ENCODE measurements around the gene KRT80. TPM values are rescaled to one million over a fixed set of nuclear protein-coding genes. Genes with fewer than 3 reads are reported as not detected.

The KRT80 gene
- total and polyA plus RNA-seq, 2 of the 13 experiments (the other 11 are each of a cell fraction or from before 2014, with no cell fraction given), result 0.27 to 0.53 TPM

GRCh38 chr12:52119398-52120254 is 72.2 kb downstream of the KRT80 start (continued):
- TF ChIP-seq, protein P1, sequence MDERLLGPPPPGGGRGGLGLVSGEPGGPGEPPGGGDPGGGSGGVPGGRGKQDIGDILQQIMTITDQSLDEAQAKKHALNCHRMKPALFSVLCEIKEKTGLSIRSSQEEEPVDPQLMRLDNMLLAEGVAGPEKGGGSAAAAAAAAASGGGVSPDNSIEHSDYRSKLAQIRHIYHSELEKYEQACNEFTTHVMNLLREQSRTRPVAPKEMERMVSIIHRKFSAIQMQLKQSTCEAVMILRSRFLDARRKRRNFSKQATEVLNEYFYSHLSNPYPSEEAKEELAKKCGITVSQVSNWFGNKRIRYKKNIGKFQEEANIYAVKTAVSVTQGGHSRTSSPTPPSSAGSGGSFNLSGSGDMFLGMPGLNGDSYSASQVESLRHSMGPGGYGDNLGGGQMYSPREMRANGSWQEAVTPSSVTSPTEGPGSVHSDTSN (CRISPR knock-in tag; IDR thresholded peaks at IDR 0.05), result no peak
- TF ChIP-seq, protein P2, sequence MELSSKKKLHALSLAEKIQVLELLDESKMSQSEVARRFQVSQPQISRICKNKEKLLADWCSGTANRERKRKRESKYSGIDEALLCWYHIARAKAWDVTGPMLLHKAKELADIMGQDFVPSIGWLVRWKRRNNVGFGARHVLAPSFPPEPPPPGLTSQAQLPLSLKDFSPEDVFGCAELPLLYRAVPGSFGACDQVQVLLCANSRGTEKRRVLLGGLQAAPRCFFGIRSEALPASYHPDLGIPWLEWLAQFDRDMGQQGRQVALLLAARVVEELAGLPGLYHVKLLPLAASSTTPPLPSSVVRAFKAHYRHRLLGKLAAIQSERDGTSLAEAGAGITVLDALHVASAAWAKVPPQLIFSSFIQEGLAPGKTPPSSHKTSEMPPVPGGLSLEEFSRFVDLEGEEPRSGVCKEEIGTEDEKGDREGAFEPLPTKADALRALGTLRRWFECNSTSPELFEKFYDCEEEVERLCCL (CRISPR knock-in tag; IDR thresholded peaks at IDR 0.05; ENCODE audit: borderline replicate concordance), result no peak
- TF ChIP-seq ZNF383 (CRISPR knock-in tag; IDR thresholded peaks at IDR 0.05; ENCODE audit: borderline replicate concordance) (no peak), REL (CRISPR knock-in tag; conservative IDR thresholded peaks at IDR 0.05) (no peak), ZNF687 (CRISPR knock-in tag; IDR thresholded peaks at IDR 0.05) (peak; percentile 89), ZNF414 (CRISPR knock-in tag; IDR thresholded peaks at IDR 0.05) (no peak), ATF7 (IDR thresholded peaks at IDR 0.05) (no peak), ATF7 (CRISPR knock-in tag; IDR thresholded peaks at IDR 0.05) (no peak; the same call in 1 of the 2 replicates), CHCHD3 (CRISPR knock-in tag; IDR thresholded peaks at IDR 0.05) (no peak), CC2D1A (CRISPR knock-in tag; IDR thresholded peaks at IDR 0.05) (no peak), RBM39 (IDR thresholded peaks at IDR 0.05; ENCODE audit: low read depth, low read length, poor library complexity, severe bottlenecking) (no peak), NKX3-1 (CRISPR knock-in tag; IDR thresholded peaks at IDR 0.05) (no peak), ZNF790 (CRISPR knock-in tag; IDR thresholded peaks at IDR 0.05; ENCODE audit: borderline replicate concordance) (peak; percentile 35; the same call in 1 of the 2 replicates), ZFAT (CRISPR knock-in tag; conservative IDR thresholded peaks at IDR 0.05) (no peak), ATF1 (CRISPR knock-in tag; IDR thresholded peaks at IDR 0.05) (no peak), NCOA2 (CRISPR knock-in tag; IDR thresholded peaks at IDR 0.05) (peak; percentile 53; the same call in 1 of the 2 replicates), FOXA1 (IDR thresholded peaks at IDR 0.05) (0 out of 2 replicates have a peak, but pooled peaks have one; percentile 43), FOXA1 (CRISPR knock-in tag; IDR thresholded peaks at IDR 0.05) (peak; percentile 91), POLR2AphosphoS2 (IDR thresholded peaks at IDR 0.05; ENCODE audit: low read depth, low read length) (no peak), ZNF776 (CRISPR knock-in tag; IDR thresholded peaks at IDR 0.05) (no peak), ZNF724P (CRISPR knock-in tag; IDR thresholded peaks at IDR 0.05; ENCODE audit: borderline replicate concordance) (no peak)
- TF ChIP-seq, protein P3, sequence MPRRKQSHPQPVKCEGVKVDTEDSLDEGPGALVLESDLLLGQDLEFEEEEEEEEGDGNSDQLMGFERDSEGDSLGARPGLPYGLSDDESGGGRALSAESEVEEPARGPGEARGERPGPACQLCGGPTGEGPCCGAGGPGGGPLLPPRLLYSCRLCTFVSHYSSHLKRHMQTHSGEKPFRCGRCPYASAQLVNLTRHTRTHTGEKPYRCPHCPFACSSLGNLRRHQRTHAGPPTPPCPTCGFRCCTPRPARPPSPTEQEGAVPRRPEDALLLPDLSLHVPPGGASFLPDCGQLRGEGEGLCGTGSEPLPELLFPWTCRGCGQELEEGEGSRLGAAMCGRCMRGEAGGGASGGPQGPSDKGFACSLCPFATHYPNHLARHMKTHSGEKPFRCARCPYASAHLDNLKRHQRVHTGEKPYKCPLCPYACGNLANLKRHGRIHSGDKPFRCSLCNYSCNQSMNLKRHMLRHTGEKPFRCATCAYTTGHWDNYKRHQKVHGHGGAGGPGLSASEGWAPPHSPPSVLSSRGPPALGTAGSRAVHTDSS (CRISPR knock-in tag; conservative IDR thresholded peaks at IDR 0.05), result no peak
